ENCODE results near the gene FER1L5.

Gene FER1L5

GRCh38 chr2:96642564-96643360, at the start of gene FER1L5:
FER1L5 (plus strand) TSS chr2:96642764; CDS start chr2:96642837, 73 bp downstream.
- DNase-seq (ENCODE audit: low read depth in 2 of 3, low spot score in 2 of 3), result no peak

GRCh38 chr2:96594282-96594681, 48.3 kb upstream of the FER1L5 start:
- no peak for DNase-seq (ENCODE audit: low read depth in 2 of 3, low spot score in 2 of 3)

- DNase-seq (ENCODE audit: low read depth in 2 of 3, low spot score in 2 of 3), result no peak
These were observed 47.8 kb upstream of the FER1L5 start for GRCh38 chr2:96594691-96595152.

GRCh38 chr2:96596596-96596995, 46.0 kb upstream of the FER1L5 start:
- DNase-seq (ENCODE audit: low read depth in 2 of 3, low spot score in 2 of 3), result no peak

- DNase-seq (ENCODE audit: low read depth in 2 of 3, low spot score in 2 of 3), result no peak
These were observed 42.6 kb upstream of the FER1L5 start for GRCh38 chr2:96599941-96600340.

GRCh38 chr2:96601382-96602292, 40.9 kb upstream of the FER1L5 start:
- no peak for DNase-seq (ENCODE audit: low read depth in 2 of 3, low spot score in 2 of 3)

GRCh38 chr2:96602330-96602823, 40.2 kb upstream of the FER1L5 start:
- no peak for DNase-seq (ENCODE audit: low read depth in 2 of 3, low spot score in 2 of 3)

GRCh38 chr2:96604104-96604503, 38.5 kb upstream of the FER1L5 start:
- DNase-seq (ENCODE audit: low read depth in 2 of 3, low spot score in 2 of 3), result no peak

- no peak for DNase-seq (ENCODE audit: low read depth in 2 of 3, low spot score in 2 of 3)
These were observed 33.8 kb upstream of the FER1L5 start for GRCh38 chr2:96608469-96609455.

- no peak for DNase-seq (ENCODE audit: low read depth in 2 of 3, low spot score in 2 of 3)
These were observed 26.4 kb upstream of the FER1L5 start for GRCh38 chr2:96616128-96616527.

- no peak for DNase-seq (ENCODE audit: low read depth in 2 of 3, low spot score in 2 of 3)
These were observed 26.0 kb upstream of the FER1L5 start for GRCh38 chr2:96616535-96616934.

GRCh38 chr2:96617012-96617411, 25.6 kb upstream of the FER1L5 start:
- DNase-seq (ENCODE audit: low read depth in 2 of 3, low spot score in 2 of 3), result no peak

- DNase-seq (ENCODE audit: low read depth in 2 of 3, low spot score in 2 of 3), result no peak
These were observed 23.8 kb upstream of the FER1L5 start for GRCh38 chr2:96618596-96619283.

GRCh38 chr2:96622544-96622943, 20.0 kb upstream of the FER1L5 start:
- DNase-seq (ENCODE audit: low read depth in 2 of 3, low spot score in 2 of 3), result no peak

- DNase-seq (ENCODE audit: low read depth in 2 of 3, low spot score in 2 of 3), result no peak
These were observed 19.4 kb upstream of the FER1L5 start for GRCh38 chr2:96623116-96623515.

GRCh38 chr2:96625571-96626552, 16.7 kb upstream of the FER1L5 start:
- no peak for DNase-seq (ENCODE audit: low read depth in 2 of 3, low spot score in 2 of 3)

- no peak for DNase-seq (ENCODE audit: low read depth in 2 of 3, low spot score in 2 of 3)
These were observed 16.0 kb upstream of the FER1L5 start for GRCh38 chr2:96626553-96626942.

GRCh38 chr2:96631804-96632435, 10.6 kb upstream of the FER1L5 start:
- DNase-seq (ENCODE audit: low read depth in 2 of 3, low spot score in 2 of 3), result no peak

Data from activated CD8-positive, alpha-beta memory T cell treated with anti-CD3 and anti-CD28 coated beads for 48 hours (primary cell).